Heart right ventricle (tissue), 16 donors: ENCODE measurements around the gene OR8G5. TPM values are rescaled to one million over a fixed set of nuclear protein-coding genes. Genes with fewer than 3 reads are reported as not detected.
"Not testable (repeated sequence)": the region's sequence is repeated elsewhere in the genome, so short reads cannot be mapped to it uniquely, and the experiment has no call there.

Experiments used
- ATAC-seq, 8 donors: fragments of 200-7000 bp; cut with Tn5 transposase; one replicate each; pipeline ENCODE4 v1.9.1; 2020; ENCODE audit warnings: mild to moderate bottlenecking in 8 of 8, moderate library complexity in 8 of 8, moderate number of reproducible peaks in 1 of 8
- DNase-seq, 2 donors: peaks; one replicate each; pipeline ENCODE4 v3.0.0-alpha.2; 2020
- H3K27ac ChIP-seq, 10 donors: fragments of 200-600 bp; sonication (generic) in 2 of 10; one replicate each; pipeline versions ENCODE4 v1.5.0 to v1.8.0; 2020 to 2022; ENCODE audit warnings: mild to moderate bottlenecking in 3 of 10
- H3K27me3 ChIP-seq, 7 donors: fragments of 200-600 bp; one replicate each; pipeline ENCODE4 v1.8.0; 2021 to 2022; ENCODE audit warnings: mild to moderate bottlenecking in 2 of 7
- H3K36me3 ChIP-seq, 9 donors: fragments of 200-600 bp; sonication (generic) in 1 of 9; one replicate each; pipeline versions ENCODE4 v1.5.0 to v1.8.0; 2020 to 2022; ENCODE audit warnings: mild to moderate bottlenecking in 2 of 9
- H3K4me1 ChIP-seq, 9 donors: fragments of 200-600 bp; sonication (generic) in 1 of 9; one replicate each; pipeline versions ENCODE4 v1.5.0 to v1.8.0; 2020 to 2022; ENCODE audit warnings: mild to moderate bottlenecking in 4 of 9
- H3K4me3 ChIP-seq, 10 donors: fragments of 200-600 bp; sonication (generic) in 2 of 10; one replicate each; pipeline versions ENCODE4 v1.5.0 to v1.8.0; 2020 to 2022; ENCODE audit warnings: mild to moderate bottlenecking in 7 of 10, moderate library complexity in 2 of 10
- H3K9me3 ChIP-seq, 11 donors: fragments of 200-600 bp in 10 of 11; sonication (generic) in 2 of 11; one replicate each; pipeline versions ENCODE4 v1.5.0 to v1.8.0; 2013 to 2022; ENCODE audit warnings: mild to moderate bottlenecking in 2 of 11, control low read depth in 1 of 11, moderate library complexity in 1 of 11
- WGBS, 2 donors: extraction: QIAGEN DNeasy Blood & Tissue Kit; methylation state at CpG; one replicate each; pipeline ENCODE4 v1.1.7; 2013; ENCODE audit warnings: inconsistent platforms in 1 of 2; 5-methylcytosine and 5-hydroxymethylcytosine counted together
- intact Hi-C, 10 donors: fragments of 100-400 bp; cut with DNase I; formaldehyde crosslinking; loops; one replicate each; pipeline versions ENCODE4 v1.11.1 to v1.14.2; 2022
- polyA plus RNA-seq, 2 donors: library from polyadenylated mRNA; stranded (reverse); fragments of 200-250 nt; gene quantifications; one replicate each; pipeline ENCODE4 v1.2.3, GENCODE V29; 2013
- total RNA-seq, 10 donors: library from RNA; stranded (reverse); fragmentation: NEBNext Ultra II Directional in 3 of 10; extraction: Animal tissue kit (Norgen Biotek cat#: 25700) in 3 of 10; gene quantifications; one replicate each; pipeline versions ENCODE4 v1.2.1 to v1.2.4, GENCODE V29; 2021 to 2023
- TF ChIP-seq, protein P1 (sequence below), 9 donors: fragments of 200-600 bp; sonication (generic) in 2 of 9; IDR thresholded peaks; one replicate each; pipeline versions ENCODE4 v1.5.0 to v1.8.0; 2021 to 2022; ENCODE audit warnings: antibody characterized with exemption in 9 of 9, mild to moderate bottlenecking in 5 of 9, moderate library complexity in 1 of 9
- donor health status: Arrhythmogenic right ventricular cardiomyopathy.
- donor health status: ischemic (EF 13 %, LVEDD 7.1; RV severe dilation, severe dysfunction).
- donor health status: healthy with polysubstance abuse.
- donor health status: DM: no; HTN: yes; CAD: no.
- donor health status: DM: no; HTN: no; CAD: no.
- donor health status: ischemic (EF 25% LVEDD 6.9; RV normal size, moderate dysfunction).
- donor health status: ischemic (EF 25% LVEDD 5.7; RV mildly dilated, moderate dysfunction).
- donor health status: healthy.
- donor health status: DM: yes; HTN: yes; CAD: no.
- donor health status: Ischemic cardiomyopathy.
- donor health status: ischemic (EF 35%, LVEDD 5.7; RV mildly dilated, moderate dysfunction).
- donor health status: nonischemic (EF 11% LVEDD 7.7; RV severe dilation, severe dysfunction).
- donor health status: DM: yes; HTN: yes; CAD: no.
- donor health status: PGD.
- donor health status: ischemic (EF 29% LVEDD 5.4; RV normal size, mild dysfunction).
- donor health status: nonischemic (EF 23%, LVEDD 6.1; RV moderate dilation, normal function).

The OR8G5 gene
- total and polyA plus RNA-seq, 12 donors: not detected

DNA sequence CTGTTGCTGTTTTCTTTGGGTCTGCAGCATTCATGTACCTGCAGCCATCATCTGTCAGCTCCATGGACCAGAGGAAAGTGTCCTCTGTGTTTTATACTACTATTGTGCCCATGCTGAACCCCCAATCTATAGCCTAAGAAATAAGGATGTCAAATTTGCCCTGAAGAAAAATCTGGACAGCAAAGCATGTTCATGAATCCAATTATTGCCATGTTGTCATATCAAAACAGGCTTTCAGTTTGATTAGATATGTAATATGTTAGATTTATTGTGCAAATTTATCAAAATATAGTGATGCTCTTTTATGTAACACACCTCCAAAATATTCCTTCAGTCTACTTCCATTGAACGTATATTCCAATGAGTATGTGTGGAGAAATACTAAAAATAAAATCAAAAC lies 30.7 kb upstream of the OR8G5 start:
- TF ChIP-seq, protein P1, sequence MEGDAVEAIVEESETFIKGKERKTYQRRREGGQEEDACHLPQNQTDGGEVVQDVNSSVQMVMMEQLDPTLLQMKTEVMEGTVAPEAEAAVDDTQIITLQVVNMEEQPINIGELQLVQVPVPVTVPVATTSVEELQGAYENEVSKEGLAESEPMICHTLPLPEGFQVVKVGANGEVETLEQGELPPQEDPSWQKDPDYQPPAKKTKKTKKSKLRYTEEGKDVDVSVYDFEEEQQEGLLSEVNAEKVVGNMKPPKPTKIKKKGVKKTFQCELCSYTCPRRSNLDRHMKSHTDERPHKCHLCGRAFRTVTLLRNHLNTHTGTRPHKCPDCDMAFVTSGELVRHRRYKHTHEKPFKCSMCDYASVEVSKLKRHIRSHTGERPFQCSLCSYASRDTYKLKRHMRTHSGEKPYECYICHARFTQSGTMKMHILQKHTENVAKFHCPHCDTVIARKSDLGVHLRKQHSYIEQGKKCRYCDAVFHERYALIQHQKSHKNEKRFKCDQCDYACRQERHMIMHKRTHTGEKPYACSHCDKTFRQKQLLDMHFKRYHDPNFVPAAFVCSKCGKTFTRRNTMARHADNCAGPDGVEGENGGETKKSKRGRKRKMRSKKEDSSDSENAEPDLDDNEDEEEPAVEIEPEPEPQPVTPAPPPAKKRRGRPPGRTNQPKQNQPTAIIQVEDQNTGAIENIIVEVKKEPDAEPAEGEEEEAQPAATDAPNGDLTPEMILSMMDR (IDR thresholded peaks at IDR 0.05): no peak
- no peak overlapping the region for H3K4me3 ChIP-seq
- H3K9me3 ChIP-seq: no peaks in the 10 kb centered on the region
- H3K4me1 ChIP-seq: peaks cover 0 to 7% (median 0%) of the 10 kb centered on the region in 9 donors
- DNase-seq (no peak), ATAC-seq (no peak)
- no peaks in the 10 kb centered on the region for H3K27me3 ChIP-seq
- no peaks in the 10 kb centered on the region for H3K36me3 ChIP-seq
- intact Hi-C loops: no loop called here
- no peak overlapping the region for H3K27ac ChIP-seq
- 82 to 83% methylated on average over 1 of the region's 1 CpG for WGBS, 2 donors

- H3K36me3 ChIP-seq: no peaks in the 10 kb centered on the region
- no peaks in the 10 kb centered on the region for H3K4me1 ChIP-seq
- H3K4me3 ChIP-seq: no peak overlapping the region
- TF ChIP-seq, protein P1 (IDR thresholded peaks at IDR 0.05): no peak
- no peak for ATAC-seq
- WGBS, 2 donors: 32 to 76% methylated on average over 1 of the region's 1 CpG
- H3K9me3 ChIP-seq: no peaks in the 10 kb centered on the region
- DNase-seq: no peak
- no peaks in the 10 kb centered on the region for H3K27me3 ChIP-seq
- H3K27ac ChIP-seq: no peak overlapping the region
- intact Hi-C loops: no loop called here
These were observed 22.8 kb upstream of the OR8G5 start for GRCh38 chr11:124233376-124233775.

GRCh38 chr11:124238512-124238911 lies 17.7 kb upstream of the OR8G5 start:
- Histone ChIP-seq H3K27me3 (no peaks in the 10 kb centered on the region), H3K27ac (no peak overlapping the region), H3K9me3 (no peaks in the 10 kb centered on the region), H3K4me1 (no peaks in the 10 kb centered on the region), H3K36me3 (no peaks in the 10 kb centered on the region), H3K4me3 (no peak overlapping the region)
- intact Hi-C loops: no loop called here
- DNase-seq (no peak), ATAC-seq (no peak)
- WGBS, 2 donors: 65 to 73% methylated on average over 5 of the region's 5 CpGs
- TF ChIP-seq, protein P1 (IDR thresholded peaks at IDR 0.05): no peak

DNA sequence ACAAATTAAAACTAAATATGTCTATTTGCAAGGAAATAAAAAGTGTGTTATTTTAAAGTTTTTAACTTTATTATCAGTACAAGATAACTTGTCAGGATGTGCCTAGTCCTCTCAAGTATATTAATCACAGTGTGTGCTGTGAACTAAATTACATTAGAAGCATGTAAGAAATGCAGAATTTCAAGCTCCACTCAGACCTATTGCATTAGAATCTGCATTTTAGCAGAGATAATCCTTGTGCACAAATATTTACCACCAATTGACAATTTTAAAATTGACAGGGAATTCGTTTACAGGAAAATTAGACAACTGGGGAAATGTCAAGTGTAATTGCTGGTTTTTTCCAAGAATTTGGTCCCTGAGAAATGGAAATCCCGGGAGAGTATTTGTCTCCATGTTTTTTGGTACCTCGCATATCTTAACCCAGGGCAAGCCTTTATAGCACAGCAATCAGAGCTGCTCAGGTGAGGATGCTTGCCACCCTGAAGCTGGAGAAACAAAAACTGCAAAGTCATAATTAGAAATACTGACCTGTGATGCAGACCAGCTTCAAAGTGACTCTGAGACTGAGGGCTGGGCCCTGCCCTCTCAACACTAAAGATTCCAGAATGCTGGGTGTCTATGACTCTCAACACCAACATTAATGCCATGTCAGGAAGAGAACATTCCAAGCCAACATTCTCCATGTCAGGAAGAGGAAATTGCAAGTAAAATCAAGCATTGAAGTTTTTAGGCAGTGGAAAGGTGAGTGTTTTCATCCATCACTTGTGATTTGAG lies 15.4 kb upstream of the OR8G5 start, which contains the start of gene OR8G1:
Gene OR8G1, plus strand, starts transcription at position 475 of the 777 bp plus-strand sequence. CDS start 8,581 bp downstream, outside the sequence.
- Histone ChIP-seq H3K4me1 (no peaks in the 10 kb centered on the region), H3K27ac (no peak within 1 kb of the TSS), H3K27me3 (no peaks in the 10 kb centered on the region), H3K9me3 (no peaks in the 10 kb centered on the region), H3K4me3 (no peak within 1 kb of the TSS), H3K36me3 (no peaks in the 10 kb centered on the region)
- ATAC-seq: no peak
- no peak for DNase-seq
- TF ChIP-seq, protein P1 (IDR thresholded peaks at IDR 0.05): no peak
- WGBS, 2 donors: 69 to 75% methylated on average over 3 of the region's 3 CpGs
- intact Hi-C loops: no loop called here

- whole genome bisulfite sequencing, 2 donors: 59 to 60% methylated on average over 3 of the region's 3 CpGs
- H3K27me3 ChIP-seq, H3K36me3 ChIP-seq, ATAC-seq, H3K4me3 ChIP-seq, DNase-seq, H3K4me1 ChIP-seq, intact Hi-C loops, H3K9me3 ChIP-seq, H3K27ac ChIP-seq: not testable (repeated sequence)
These were observed 6.3 kb upstream of the OR8G5 start for GRCh38 chr11:124249869-124250268.

GRCh38 chr11:124265041-124265440 lies 8.9 kb downstream of the OR8G5 start:
- H3K36me3 ChIP-seq, DNase-seq, H3K27me3 ChIP-seq, H3K9me3 ChIP-seq, H3K4me1 ChIP-seq, ATAC-seq, intact Hi-C loops, H3K4me3 ChIP-seq: not testable (repeated sequence)
- peak overlapping the region in 1 of 10 donors; percentile 29 for H3K27ac ChIP-seq
- WGBS, 2 donors: 69 to 70% methylated on average over 4 of the region's 4 CpGs

DNA sequence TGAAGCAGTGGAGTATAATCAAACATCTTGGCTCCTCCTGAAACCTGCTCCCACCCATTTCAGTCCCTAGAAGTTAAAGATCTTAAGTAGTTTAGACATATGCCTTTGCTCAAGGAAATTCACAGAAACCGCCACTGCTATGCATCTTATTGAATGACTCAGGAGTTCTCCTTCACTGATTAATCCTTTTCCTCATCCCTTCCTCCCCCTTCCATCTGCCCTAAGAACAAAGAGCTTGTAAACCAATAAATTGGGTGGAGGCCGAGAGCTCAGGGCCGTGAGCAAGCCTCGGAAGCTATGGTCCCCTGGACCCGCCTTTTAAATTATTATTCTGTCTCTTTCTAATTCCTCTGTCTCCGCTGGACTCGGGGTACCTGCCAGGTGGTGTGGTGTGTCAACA lies 14.7 kb downstream of the OR8G5 start:
- H3K4me3 ChIP-seq, DNase-seq, H3K9me3 ChIP-seq, H3K27me3 ChIP-seq, H3K27ac ChIP-seq, intact Hi-C loops, H3K4me1 ChIP-seq, H3K36me3 ChIP-seq, ATAC-seq: not testable (repeated sequence)
- WGBS, 2 donors: 47 to 61% methylated on average over 7 of the region's 7 CpGs
